ENCODE measurements around the gene ECT2.
A peak's percentile ranks its signal among the peaks of the same experiment; 100 is the strongest.
"Not testable (repeated sequence)": the region's sequence is repeated elsewhere in the genome, so short reads cannot be mapped to it uniquely, and the experiment has no call there.

Gene ECT2

DNA sequence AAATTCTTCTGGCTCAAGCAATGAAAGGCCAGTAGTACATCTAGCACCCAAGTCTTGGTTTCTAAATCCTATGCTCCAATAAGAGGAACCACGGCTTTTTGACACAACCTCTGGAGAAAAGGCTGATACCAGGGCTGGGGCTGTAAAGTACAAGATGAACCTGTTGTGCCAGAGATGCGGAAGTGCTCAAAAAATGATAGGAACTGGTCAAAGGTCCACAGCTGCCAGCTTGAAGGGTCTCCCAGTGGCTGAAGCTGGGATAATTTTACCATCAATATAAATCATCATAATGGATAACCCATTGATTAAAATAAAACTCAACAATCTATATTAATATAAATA, 39.1 kb upstream of the ECT2 start:
- no peak for DNase-seq
- ChIA-PET CTCF (interaction anchor here (1.3 to 3.5 kb wide), 7 partner anchors 13 to 39 kb away, joined by 3 to 20 read pairs (median 4); partner anchors contain the start of gene ECT2), POLR2A (no interaction called here)
- H3K27me3 ChIP-seq (replicated peaks in 2 of 5; ENCODE audit: control insufficient read depth in 4 of 5, insufficient read depth in 5 of 5, low read length in 4 of 5) = no peaks in the 10 kb centered on the region
- H3K4me1 ChIP-seq (ENCODE audit: control extremely low read depth in 1 of 4, control insufficient read depth in 4 of 4, insufficient read depth in 4 of 4, low read length in 3 of 4) = peaks cover 10 to 36% (median 25%) of the 10 kb centered on the region in 4 experiments
- H3K9me3 ChIP-seq (ENCODE audit: control extremely low read depth in 1 of 5, control insufficient read depth in 4 of 5, insufficient read depth in 2 of 5, low read depth in 1 of 5, low read length in 4 of 5) = no peaks in the 10 kb centered on the region
- H3K4me3 ChIP-seq (ENCODE audit: control insufficient read depth in 1 of 7, extremely low read depth in 1 of 7, insufficient read depth in 4 of 7, low read depth in 2 of 7, low read length in 6 of 7) = peak overlapping the region in 6 of 7 experiments; percentile 89 to 100 (median 98)
- no peaks in the 10 kb centered on the region for H3K36me3 ChIP-seq (ENCODE audit: control insufficient read depth in 4 of 4, insufficient read depth in 4 of 4, low read length in 3 of 4)
- H3K27ac ChIP-seq (ENCODE audit: insufficient read depth in 1 of 2, low read depth in 1 of 2, low read length in 2 of 2, poor library complexity in 1 of 2, severe bottlenecking in 2 of 2) = peak overlapping the region in 1 of 2 experiments; percentile 80
- 43% methylated on average over 2 of the region's 2 CpGs for WGBS (ENCODE audit: insufficient coverage)

DNA sequence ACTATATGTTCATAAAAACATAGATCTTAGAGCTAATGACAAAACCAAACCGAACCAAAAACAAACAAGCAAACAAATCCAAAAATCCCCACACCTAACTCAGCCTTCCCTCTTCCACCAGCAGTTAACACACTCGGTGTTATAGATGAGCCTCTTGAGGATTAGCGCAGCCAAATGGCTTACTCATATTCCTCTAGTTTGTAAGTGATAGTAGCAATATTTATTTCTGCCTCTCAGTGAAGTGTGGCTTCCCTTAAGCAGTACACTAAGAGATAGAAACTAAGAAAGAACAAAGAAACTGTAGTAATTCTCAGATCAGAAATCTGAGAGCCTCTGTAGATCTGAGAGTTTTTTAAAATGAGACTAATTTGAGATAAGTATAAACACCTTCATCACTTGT, 37.2 kb upstream of the ECT2 start:
- ChIA-PET POLR2A (no interaction called here), CTCF (interaction anchor here (0.7 to 2.3 kb wide), 6 partner anchors 13 to 383 kb away, joined by 3 to 8 read pairs (median 3); no protein-coding TSS in a partner anchor)
- H3K4me3 ChIP-seq (ENCODE audit: control insufficient read depth in 1 of 7, extremely low read depth in 1 of 7, insufficient read depth in 4 of 7, low read depth in 2 of 7, low read length in 6 of 7) = no peak overlapping the region
- WGBS (ENCODE audit: insufficient coverage) = no CpG with 5 or more reads among the region's 3 CpGs
- DNase-seq = no peak
- H3K36me3 ChIP-seq (ENCODE audit: control insufficient read depth in 4 of 4, insufficient read depth in 4 of 4, low read length in 3 of 4) = no peaks in the 10 kb centered on the region
- H3K9me3 ChIP-seq (ENCODE audit: control extremely low read depth in 1 of 5, control insufficient read depth in 4 of 5, insufficient read depth in 2 of 5, low read depth in 1 of 5, low read length in 4 of 5) = peaks cover 0 to 5% (median 0%) of the 10 kb centered on the region in 5 experiments
- H3K27me3 ChIP-seq (replicated peaks in 2 of 5; ENCODE audit: control insufficient read depth in 4 of 5, insufficient read depth in 5 of 5, low read length in 4 of 5) = no peaks in the 10 kb centered on the region
- H3K4me1 ChIP-seq (ENCODE audit: control extremely low read depth in 1 of 4, control insufficient read depth in 4 of 4, insufficient read depth in 4 of 4, low read length in 3 of 4) = peaks cover 12 to 42% (median 31%) of the 10 kb centered on the region in 4 experiments
- no peak overlapping the region for H3K27ac ChIP-seq (ENCODE audit: insufficient read depth in 1 of 2, low read depth in 1 of 2, low read length in 2 of 2, poor library complexity in 1 of 2, severe bottlenecking in 2 of 2)

DNA sequence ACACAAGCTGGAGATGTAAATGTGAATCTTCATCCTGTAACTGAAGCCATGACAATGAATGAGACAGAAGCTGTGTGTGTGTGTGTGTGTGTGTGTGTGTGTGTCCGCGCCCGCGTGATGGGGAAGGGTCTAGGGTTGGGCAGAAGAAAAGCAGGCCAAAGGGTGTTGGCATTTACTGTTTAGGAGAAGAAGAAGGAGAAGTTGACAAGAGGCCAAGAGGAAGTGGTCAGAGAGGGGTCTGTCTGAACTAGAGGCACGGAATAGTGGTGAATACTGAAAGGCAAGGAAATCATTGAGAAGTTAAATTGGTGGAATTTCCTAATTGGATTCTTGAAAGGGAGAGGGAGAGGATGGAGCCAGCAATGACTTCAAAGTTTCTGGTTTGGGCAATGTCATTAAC, 34.0 kb upstream of the ECT2 start:
- Histone ChIP-seq H3K27me3 (replicated peaks in 2 of 5; ENCODE audit: control insufficient read depth in 4 of 5, insufficient read depth in 5 of 5, low read length in 4 of 5) (no peaks in the 10 kb centered on the region), H3K4me1 (ENCODE audit: control extremely low read depth in 1 of 4, control insufficient read depth in 4 of 4, insufficient read depth in 4 of 4, low read length in 3 of 4) (peaks cover 2 to 22% (median 14%) of the 10 kb centered on the region in 4 experiments), H3K9me3 (ENCODE audit: control extremely low read depth in 1 of 5, control insufficient read depth in 4 of 5, insufficient read depth in 2 of 5, low read depth in 1 of 5, low read length in 4 of 5) (peaks cover 0 to 16% (median 3%) of the 10 kb centered on the region in 5 experiments), H3K27ac (ENCODE audit: insufficient read depth in 1 of 2, low read depth in 1 of 2, low read length in 2 of 2, poor library complexity in 1 of 2, severe bottlenecking in 2 of 2) (no peak overlapping the region), H3K4me3 (ENCODE audit: control insufficient read depth in 1 of 7, extremely low read depth in 1 of 7, insufficient read depth in 4 of 7, low read depth in 2 of 7, low read length in 6 of 7) (no peak overlapping the region), H3K36me3 (ENCODE audit: control insufficient read depth in 4 of 4, insufficient read depth in 4 of 4, low read length in 3 of 4) (no peaks in the 10 kb centered on the region)
- peak; percentile 74 to 84 (median 81) for DNase-seq
- POLR2A ChIA-PET = no interaction called here
- WGBS (ENCODE audit: insufficient coverage) = 0% methylated on average over 2 of the region's 5 CpGs
- CTCF ChIA-PET = no interaction called here

DNA sequence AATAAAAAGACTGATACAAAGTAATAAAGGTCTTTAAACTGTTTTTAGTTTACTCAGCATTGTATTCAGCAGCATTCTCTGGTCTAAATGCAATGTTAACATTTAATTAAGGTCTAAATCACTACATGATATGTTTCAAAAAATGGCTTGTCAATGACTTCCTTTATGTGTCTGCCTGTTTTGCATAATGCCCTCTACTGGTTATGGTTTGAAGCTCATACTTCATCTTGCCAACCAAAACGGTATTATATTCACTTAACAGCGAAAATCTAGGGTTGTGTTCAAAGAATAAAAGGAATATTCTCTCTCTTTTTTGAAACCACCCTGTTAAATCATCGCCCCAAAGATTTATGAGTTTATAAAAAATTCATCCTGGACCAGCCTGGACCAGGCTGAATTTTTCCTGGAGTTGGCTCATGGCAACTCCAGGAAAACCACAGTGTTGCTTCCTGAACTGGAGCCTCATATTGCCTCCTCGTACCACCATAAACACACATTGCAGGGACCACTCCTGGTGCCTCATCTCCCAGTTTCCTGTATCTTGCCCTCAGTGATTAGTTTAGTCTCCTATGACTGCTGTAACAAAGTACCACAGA, 32.9 kb upstream of the ECT2 start:
- POLR2A ChIA-PET = no interaction called here

GRCh38 chr3:172722536-172723040, 27.9 kb upstream of the ECT2 start:
- H3K27ac ChIP-seq (ENCODE audit: insufficient read depth in 1 of 2, low read depth in 1 of 2, low read length in 2 of 2, poor library complexity in 1 of 2, severe bottlenecking in 2 of 2); H3K4me1 ChIP-seq (ENCODE audit: control extremely low read depth in 1 of 4, control insufficient read depth in 4 of 4, insufficient read depth in 4 of 4, low read length in 3 of 4); DNase-seq; H3K36me3 ChIP-seq (ENCODE audit: control insufficient read depth in 4 of 4, insufficient read depth in 4 of 4, low read length in 3 of 4); POLR2A ChIA-PET; H3K27me3 ChIP-seq (replicated peaks in 2 of 5; ENCODE audit: control insufficient read depth in 4 of 5, insufficient read depth in 5 of 5, low read length in 4 of 5); H3K4me3 ChIP-seq (ENCODE audit: control insufficient read depth in 1 of 7, extremely low read depth in 1 of 7, insufficient read depth in 4 of 7, low read depth in 2 of 7, low read length in 6 of 7); CTCF ChIA-PET: not testable (repeated sequence)
- WGBS (ENCODE audit: insufficient coverage) = 100% methylated on average over 8 of the region's 8 CpGs
- peaks cover 0 to 26% (median 11%) of the 10 kb centered on the region in 5 experiments for H3K9me3 ChIP-seq (ENCODE audit: control extremely low read depth in 1 of 5, control insufficient read depth in 4 of 5, insufficient read depth in 2 of 5, low read depth in 1 of 5, low read length in 4 of 5)

More for the DNA sequence above, 32.9 kb upstream of the ECT2 start:
- CTCF ChIA-PET = no interaction called here
- H3K27ac ChIP-seq (ENCODE audit: insufficient read depth in 1 of 2, low read depth in 1 of 2, low read length in 2 of 2, poor library complexity in 1 of 2, severe bottlenecking in 2 of 2) = no peak overlapping the region
- H3K27me3 ChIP-seq (replicated peaks in 2 of 5; ENCODE audit: control insufficient read depth in 4 of 5, insufficient read depth in 5 of 5, low read length in 4 of 5) = no peaks in the 10 kb centered on the region
- peaks cover 0 to 16% (median 3%) of the 10 kb centered on the region in 5 experiments for H3K9me3 ChIP-seq (ENCODE audit: control extremely low read depth in 1 of 5, control insufficient read depth in 4 of 5, insufficient read depth in 2 of 5, low read depth in 1 of 5, low read length in 4 of 5)
- H3K36me3 ChIP-seq (ENCODE audit: control insufficient read depth in 4 of 4, insufficient read depth in 4 of 4, low read length in 3 of 4) = no peaks in the 10 kb centered on the region
- H3K4me1 ChIP-seq (ENCODE audit: control extremely low read depth in 1 of 4, control insufficient read depth in 4 of 4, insufficient read depth in 4 of 4, low read length in 3 of 4) = peaks cover 2 to 18% (median 12%) of the 10 kb centered on the region in 4 experiments
- no peak overlapping the region for H3K4me3 ChIP-seq (ENCODE audit: control insufficient read depth in 1 of 7, extremely low read depth in 1 of 7, insufficient read depth in 4 of 7, low read depth in 2 of 7, low read length in 6 of 7)
- peak in 2 of 3 donors; percentile 40 to 51 for DNase-seq
- 78% methylated on average over 4 of the region's 4 CpGs for WGBS (ENCODE audit: insufficient coverage)

DNA sequence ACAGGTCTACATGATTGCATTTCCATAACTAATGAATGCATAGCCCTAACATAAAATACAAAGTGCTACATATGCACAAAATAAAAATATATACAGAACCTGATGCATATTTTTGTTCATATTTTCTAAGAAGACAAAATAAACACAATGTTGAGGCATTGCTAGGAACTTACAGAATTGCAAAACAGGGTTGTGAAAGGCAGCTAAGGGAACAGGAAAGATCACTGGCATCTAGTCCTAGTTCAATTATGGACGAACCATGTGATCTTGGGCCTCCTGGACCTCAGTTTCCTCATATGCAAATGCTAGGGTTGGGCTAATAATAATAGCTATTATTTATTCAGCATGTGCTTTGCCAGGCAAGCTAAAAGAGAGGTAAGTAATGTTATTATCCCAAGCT, 24.1 kb upstream of the ECT2 start:
- no peak overlapping the region for H3K27ac ChIP-seq (ENCODE audit: insufficient read depth in 1 of 2, low read depth in 1 of 2, low read length in 2 of 2, poor library complexity in 1 of 2, severe bottlenecking in 2 of 2)
- peaks cover 0 to 13% (median 2%) of the 10 kb centered on the region in 5 experiments for H3K9me3 ChIP-seq (ENCODE audit: control extremely low read depth in 1 of 5, control insufficient read depth in 4 of 5, insufficient read depth in 2 of 5, low read depth in 1 of 5, low read length in 4 of 5)
- POLR2A ChIA-PET = no interaction called here
- no peak for DNase-seq
- no peaks in the 10 kb centered on the region for H3K27me3 ChIP-seq (replicated peaks in 2 of 5; ENCODE audit: control insufficient read depth in 4 of 5, insufficient read depth in 5 of 5, low read length in 4 of 5)
- no peaks in the 10 kb centered on the region for H3K4me1 ChIP-seq (ENCODE audit: control extremely low read depth in 1 of 4, control insufficient read depth in 4 of 4, insufficient read depth in 4 of 4, low read length in 3 of 4)
- H3K4me3 ChIP-seq (ENCODE audit: control insufficient read depth in 1 of 7, extremely low read depth in 1 of 7, insufficient read depth in 4 of 7, low read depth in 2 of 7, low read length in 6 of 7) = no peak overlapping the region
- CTCF ChIA-PET = interaction anchor here (0.9 to 1.2 kb wide), 3 partner anchors 13 to 54 kb away, joined by 3 read pairs; no protein-coding TSS in a partner anchor
- H3K36me3 ChIP-seq (ENCODE audit: control insufficient read depth in 4 of 4, insufficient read depth in 4 of 4, low read length in 3 of 4) = no peaks in the 10 kb centered on the region
- WGBS (ENCODE audit: insufficient coverage) = no CpG with 5 or more reads among the region's 1 CpG

DNA sequence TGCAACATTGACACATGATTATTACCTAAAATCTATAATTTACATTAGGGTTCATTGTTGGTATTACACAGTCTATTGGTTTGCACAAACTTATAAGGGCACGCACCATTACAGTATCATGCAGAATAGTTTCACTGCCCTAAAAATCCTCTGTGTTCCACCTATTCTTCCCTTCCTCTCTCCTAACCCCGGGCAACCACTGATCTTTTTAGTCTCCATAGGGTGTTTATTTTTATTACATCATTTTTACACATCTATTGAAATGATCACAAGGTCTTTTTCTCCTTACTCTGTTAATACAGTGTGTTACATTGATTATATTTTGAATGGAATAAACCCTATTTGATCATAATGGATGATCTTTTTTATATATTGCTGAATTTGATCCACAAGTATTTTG, 15.5 kb upstream of the ECT2 start:
- 100% methylated on average over 1 of the region's 2 CpGs for WGBS (ENCODE audit: insufficient coverage)
- ChIA-PET CTCF (no interaction called here), POLR2A (no interaction called here)
- Histone ChIP-seq H3K27ac (ENCODE audit: insufficient read depth in 1 of 2, low read depth in 1 of 2, low read length in 2 of 2, poor library complexity in 1 of 2, severe bottlenecking in 2 of 2) (no peak overlapping the region), H3K4me3 (ENCODE audit: control insufficient read depth in 1 of 7, extremely low read depth in 1 of 7, insufficient read depth in 4 of 7, low read depth in 2 of 7, low read length in 6 of 7) (no peak overlapping the region), H3K27me3 (replicated peaks in 2 of 5; ENCODE audit: control insufficient read depth in 4 of 5, insufficient read depth in 5 of 5, low read length in 4 of 5) (no peaks in the 10 kb centered on the region), H3K9me3 (ENCODE audit: control extremely low read depth in 1 of 5, control insufficient read depth in 4 of 5, insufficient read depth in 2 of 5, low read depth in 1 of 5, low read length in 4 of 5) (peaks cover 0 to 2% (median 0%) of the 10 kb centered on the region in 5 experiments), H3K36me3 (ENCODE audit: control insufficient read depth in 4 of 4, insufficient read depth in 4 of 4, low read length in 3 of 4) (no peaks in the 10 kb centered on the region), H3K4me1 (ENCODE audit: control extremely low read depth in 1 of 4, control insufficient read depth in 4 of 4, insufficient read depth in 4 of 4, low read length in 3 of 4) (no peaks in the 10 kb centered on the region)
- no peak for DNase-seq
